ENCODE data around the gene ENTPD2.
"Not testable (repeated sequence)": the region's sequence is repeated elsewhere in the genome, so short reads cannot be mapped to it uniquely, and the experiment has no call there.

Gene ENTPD2

GRCh38 chr9:137044037-137044436 is 9.8 kb downstream of the ENTPD2 start:
- no peak for DNase-seq

GRCh38 chr9:137042751-137043727 is 10.8 kb downstream of the ENTPD2 start:
- no peak for DNase-seq

GRCh38 chr9:137041124-137041523 is 12.7 kb downstream of the ENTPD2 start:
- no peak for DNase-seq

- no peak for DNase-seq
These were observed 13.3 kb downstream of the ENTPD2 start for GRCh38 chr9:137040568-137040967.

GRCh38 chr9:137039611-137040366 is 14.1 kb downstream of the ENTPD2 start:
- no peak for DNase-seq

- DNase-seq = no peak
These were observed 14.9 kb downstream of the ENTPD2 start for GRCh38 chr9:137038916-137039315.

GRCh38 chr9:137037483-137037882 is 16.4 kb downstream of the ENTPD2 start:
- no peak for DNase-seq

GRCh38 chr9:137037035-137037434 is 16.8 kb downstream of the ENTPD2 start:
- DNase-seq = no peak

- DNase-seq = no peak
These were observed 17.9 kb downstream of the ENTPD2 start for GRCh38 chr9:137035937-137036336.

GRCh38 chr9:137035507-137035834 is 18.4 kb downstream of the ENTPD2 start:
- DNase-seq = no peak

GRCh38 chr9:137034709-137035506 is 19.0 kb downstream of the ENTPD2 start:
- peak; percentile 88 for DNase-seq

- DNase-seq = no peak
These were observed 19.7 kb downstream of the ENTPD2 start for GRCh38 chr9:137034039-137034708.

- not testable (repeated sequence) for DNase-seq
These were observed 20.4 kb downstream of the ENTPD2 start for GRCh38 chr9:137033481-137033880.

GRCh38 chr9:137032858-137033257 is 21.0 kb downstream of the ENTPD2 start:
- peak; percentile 31 for DNase-seq

- DNase-seq = peak; percentile 60
These were observed 21.8 kb downstream of the ENTPD2 start, which contains the start of gene FUT7 for GRCh38 chr9:137031904-137032640. TSS of gene FUT7 (minus strand) at chr9:137032088. CDS start at chr9:137031991, 97 bp downstream.

- DNase-seq = peak; percentile 74
These were observed 23.0 kb downstream of the ENTPD2 start for GRCh38 chr9:137030538-137031527.

GRCh38 chr9:137030006-137030405 is 23.9 kb downstream of the ENTPD2 start:
- DNase-seq = no peak

GRCh38 chr9:137029058-137029936 is 24.6 kb downstream of the ENTPD2 start:
- DNase-seq = peak; percentile 79
